Activated CD4-positive, CD25-positive, alpha-beta regulatory T cell (primary cell): ENCODE data around the gene PBX1.
"Not testable (repeated sequence)": the region's sequence is repeated elsewhere in the genome, so short reads cannot be mapped to it uniquely, and the experiment has no call there.

Experiments
- DNase-seq, 4 experiments: peaks; one replicate each; lab custom pipeline; 2025; lab: John Stamatoyannopoulos, UW

Gene PBX1

GRCh38 chr1:164589961-164590507 lies 31.1 kb downstream of the PBX1 start:
- DNase-seq = no peak

GRCh38 chr1:164590592-164590991 lies 31.6 kb downstream of the PBX1 start:
- no peak for DNase-seq

- no peak for DNase-seq
Observed at GRCh38 chr1:164591858-164592257, 32.9 kb downstream of the PBX1 start.

GRCh38 chr1:164592634-164593033 lies 33.6 kb downstream of the PBX1 start:
- DNase-seq = no peak

GRCh38 chr1:164595212-164595611 lies 36.2 kb downstream of the PBX1 start:
- DNase-seq = no peak

GRCh38 chr1:164596172-164596571 lies 37.2 kb downstream of the PBX1 start:
- no peak for DNase-seq

- DNase-seq = no peak
Observed at GRCh38 chr1:164598719-164599118, 39.7 kb downstream of the PBX1 start.

- DNase-seq = no peak
Observed at GRCh38 chr1:164599272-164599671, 40.3 kb downstream of the PBX1 start.

GRCh38 chr1:164601399-164602100 lies 42.6 kb downstream of the PBX1 start:
- no peak for DNase-seq

- DNase-seq = no peak
Observed at GRCh38 chr1:164602101-164602422, 43.1 kb downstream of the PBX1 start.

- DNase-seq = no peak
Observed at GRCh38 chr1:164602480-164603093, 43.6 kb downstream of the PBX1 start.

- not testable (repeated sequence) for DNase-seq
Observed at GRCh38 chr1:164603805-164604204, 44.8 kb downstream of the PBX1 start.

GRCh38 chr1:164604541-164604940 lies 45.6 kb downstream of the PBX1 start:
- no peak for DNase-seq

- DNase-seq = no peak
Observed at GRCh38 chr1:164605254-164606091, 46.5 kb downstream of the PBX1 start.

- DNase-seq = no peak
Observed at GRCh38 chr1:164607351-164607750, 48.4 kb downstream of the PBX1 start.

- no peak for DNase-seq
Observed at GRCh38 chr1:164608651-164609057, 49.7 kb downstream of the PBX1 start.

- DNase-seq = no peak
Observed at GRCh38 chr1:164609089-164609488, 50.1 kb downstream of the PBX1 start.

GRCh38 chr1:164610538-164611222 lies 51.7 kb downstream of the PBX1 start:
- no peak for DNase-seq

GRCh38 chr1:164611754-164612642 lies 53.0 kb downstream of the PBX1 start:
- DNase-seq = no peak

GRCh38 chr1:164613176-164613575 lies 54.2 kb downstream of the PBX1 start:
- DNase-seq = no peak

- no peak for DNase-seq
Observed at GRCh38 chr1:164614316-164614715, 55.3 kb downstream of the PBX1 start.
